Ramos (cell line): ENCODE data around the gene USP9X.
"Not testable (repeated sequence)": the region's sequence is repeated elsewhere in the genome, so short reads cannot be mapped to it uniquely, and the experiment has no call there.

Experiments used
- in situ Hi-C: fragments of 300-500 bp; cut with MboI; formaldehyde crosslinking; loops from one replicate; pipeline ENCODE4 v1.14.3; 2022; ENCODE audit warnings: low sequenced_read_pairs; ENCODE audit not compliant: unreplicated experiment

Gene USP9X

GRCh38 chrX:41121766-41122165, 36.5 kb downstream of the USP9X start:
- in situ Hi-C loops: no loop called here

- in situ Hi-C loops: no loop called here
Observed at GRCh38 chrX:41122664-41123257, 37.5 kb downstream of the USP9X start.

DNA sequence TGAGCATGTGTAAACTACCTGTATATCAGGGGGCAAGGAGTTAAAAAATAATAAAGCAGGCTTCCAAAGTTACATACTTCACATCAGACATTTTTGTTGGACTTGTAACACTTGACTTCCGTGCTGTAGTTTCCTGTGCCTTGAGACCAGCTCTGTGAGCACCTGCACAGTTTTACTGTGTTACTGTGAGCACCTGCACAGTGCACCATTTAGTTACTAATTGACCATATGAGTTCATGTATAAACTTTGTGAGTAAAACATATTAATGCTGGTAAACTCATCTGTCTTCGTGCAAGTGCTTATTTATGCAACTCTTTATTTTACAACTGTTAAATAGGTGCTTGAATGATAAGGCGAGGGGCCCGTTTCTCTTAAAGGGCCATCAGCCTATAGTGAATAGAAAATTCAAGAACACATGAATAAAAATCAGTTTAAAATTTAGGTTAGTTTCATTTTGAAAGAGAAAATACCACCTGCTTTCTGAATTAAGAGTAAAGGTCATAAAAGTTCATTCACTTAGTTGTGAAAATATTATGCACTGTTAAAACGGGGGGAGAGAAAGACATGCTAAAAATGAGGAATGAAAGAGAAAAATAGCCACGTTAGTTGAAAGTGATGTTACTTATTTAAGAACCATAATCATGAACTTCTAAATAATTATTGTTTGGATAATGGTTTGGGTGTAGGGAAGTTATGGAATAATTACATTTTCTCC, 42.4 kb downstream of the USP9X start:
- in situ Hi-C loops: no loop called here

GRCh38 chrX:41128955-41129354, 43.7 kb downstream of the USP9X start:
- in situ Hi-C loops: no loop called here

DNA sequence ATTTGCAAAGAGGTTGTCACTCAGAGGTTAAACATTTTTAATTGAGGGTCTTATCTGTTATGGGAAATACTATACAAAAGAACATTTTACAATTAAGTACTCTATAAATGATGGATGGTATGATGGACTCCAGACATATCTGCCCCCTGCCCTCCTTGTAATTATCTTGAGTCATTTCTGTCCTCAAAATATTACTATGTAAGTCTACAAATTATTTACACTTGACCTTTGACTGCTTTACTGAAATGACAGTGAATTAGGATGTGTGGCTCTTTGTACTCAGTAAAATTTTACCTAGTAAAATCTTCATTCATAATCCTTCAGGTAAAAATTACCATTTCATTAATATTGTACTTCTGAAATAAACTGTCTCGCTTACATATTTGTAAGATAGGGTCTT, 46.5 kb downstream of the USP9X start:
- in situ Hi-C loops: no loop called here

- in situ Hi-C loops: no loop called here
Observed at GRCh38 chrX:41133551-41133950, 48.3 kb downstream of the USP9X start.

DNA sequence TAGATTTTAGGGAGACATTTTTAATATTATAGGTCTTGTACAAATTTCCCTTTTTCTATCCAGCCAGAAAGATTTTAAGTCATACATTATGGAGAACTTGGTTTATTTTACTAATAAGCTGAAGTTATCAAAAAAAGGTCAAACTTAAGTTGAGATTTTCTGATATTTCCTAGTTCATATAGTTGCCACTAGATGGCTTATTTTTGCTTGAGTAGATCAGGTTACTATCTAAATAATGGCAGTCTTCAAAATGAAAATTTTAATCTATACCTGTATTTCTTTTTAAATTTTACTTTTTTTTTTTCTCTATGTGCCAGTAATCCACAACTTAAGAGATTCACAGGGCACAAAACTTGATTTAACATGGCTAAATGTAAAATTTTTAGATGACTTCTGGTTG, 52.3 kb downstream of the USP9X start:
- in situ Hi-C loops: no loop called here

DNA sequence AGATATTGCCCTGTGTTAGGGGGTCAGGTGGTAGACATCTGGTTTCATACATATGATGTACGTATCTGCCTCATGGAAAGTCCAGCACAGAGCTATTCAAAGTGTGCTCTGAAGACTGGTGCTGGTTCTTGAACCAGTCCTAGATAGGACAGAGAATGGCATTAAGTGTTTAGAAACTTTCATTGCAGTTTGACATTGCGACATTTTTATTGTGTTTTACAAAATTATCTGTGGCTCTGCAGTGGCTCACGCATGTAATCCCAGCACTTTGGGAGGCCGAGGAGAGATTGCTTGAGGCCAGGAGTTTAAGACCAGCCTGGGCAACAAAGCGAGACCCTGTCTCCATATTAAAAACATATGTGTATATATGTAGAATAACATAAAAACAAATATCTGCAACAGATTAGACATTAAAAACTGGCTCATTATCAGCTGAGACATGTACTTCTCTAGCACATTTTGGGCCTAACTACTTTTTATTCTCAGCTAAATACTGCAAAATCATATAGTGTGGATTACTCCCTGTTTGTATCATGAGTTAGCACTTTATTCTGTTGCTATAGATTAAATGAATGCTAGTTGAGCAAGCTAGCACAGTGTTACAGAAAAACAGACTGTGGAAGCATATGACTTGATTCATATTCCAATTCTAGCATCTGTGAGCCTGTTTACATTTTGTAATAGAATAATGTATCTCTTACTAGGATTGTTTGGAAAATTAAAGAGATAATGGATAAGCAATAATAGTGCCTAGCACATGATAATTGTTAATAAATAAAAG, 57.1 kb downstream of the USP9X start:
- in situ Hi-C loops: no loop called here

GRCh38 chrX:41144873-41145272, 59.6 kb downstream of the USP9X start:
- in situ Hi-C loops: no loop called here

DNA sequence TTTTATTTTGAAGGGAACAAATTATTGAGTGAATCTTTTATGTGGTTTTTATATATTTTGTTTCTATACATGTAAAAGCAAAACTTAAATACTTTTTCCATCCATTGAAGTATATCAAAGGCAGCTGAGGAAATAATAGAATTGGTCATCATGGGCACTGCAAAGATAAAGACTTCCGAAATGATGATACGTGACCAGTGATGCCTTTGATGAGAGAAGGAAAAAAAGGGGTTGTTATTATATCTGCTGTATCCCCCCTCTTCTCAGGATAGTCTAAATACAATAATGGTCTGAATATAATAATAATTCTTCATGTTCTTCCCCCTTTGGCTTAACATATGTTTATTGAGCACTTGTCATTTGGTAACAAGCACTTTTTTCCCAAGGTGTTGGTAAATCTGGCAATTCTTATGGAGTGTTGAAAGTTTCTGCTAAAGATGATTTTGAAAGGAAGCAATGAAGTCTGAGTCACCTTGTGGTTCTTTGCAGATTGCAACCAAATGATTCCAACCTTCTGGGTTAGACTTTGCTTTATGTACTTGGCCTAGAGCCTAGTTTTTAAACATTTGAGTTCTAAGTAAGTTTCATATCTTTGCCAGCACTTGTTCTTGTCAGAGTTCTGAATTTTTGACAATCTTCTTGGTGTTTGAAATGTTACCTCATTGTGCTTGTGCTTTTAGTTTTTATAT, 60.8 kb downstream of the USP9X start:
- in situ Hi-C loops: no loop called here

GRCh38 chrX:41148553-41148952, 63.3 kb downstream of the USP9X start:
- in situ Hi-C loops: no loop called here

- in situ Hi-C loops: no loop called here
Observed at GRCh38 chrX:41150043-41150442, 64.8 kb downstream of the USP9X start.

DNA sequence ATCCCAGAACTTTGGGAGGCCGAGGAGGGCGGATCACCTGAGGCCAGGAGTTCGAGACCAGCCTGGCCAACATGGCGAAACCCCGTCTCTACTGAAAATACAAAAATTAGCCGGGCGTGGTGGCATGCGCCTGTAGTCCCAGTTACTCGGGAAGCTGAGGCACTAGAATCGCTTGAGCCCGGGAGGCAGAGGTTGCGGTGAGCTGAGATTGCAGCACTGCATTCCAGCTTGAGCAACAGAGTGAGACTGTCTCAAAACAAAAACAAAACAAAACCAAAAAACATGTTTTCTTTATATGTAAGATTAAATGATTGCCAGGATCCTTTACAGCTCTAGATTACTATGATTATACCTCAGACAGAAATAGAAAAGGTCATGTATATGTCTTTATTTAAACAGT, 66.5 kb downstream of the USP9X start:
- in situ Hi-C loops: not testable (repeated sequence)

GRCh38 chrX:41152221-41152620, 67.0 kb downstream of the USP9X start:
- in situ Hi-C loops: no loop called here

GRCh38 chrX:41153448-41153847, 68.2 kb downstream of the USP9X start:
- in situ Hi-C loops: no loop called here

DNA sequence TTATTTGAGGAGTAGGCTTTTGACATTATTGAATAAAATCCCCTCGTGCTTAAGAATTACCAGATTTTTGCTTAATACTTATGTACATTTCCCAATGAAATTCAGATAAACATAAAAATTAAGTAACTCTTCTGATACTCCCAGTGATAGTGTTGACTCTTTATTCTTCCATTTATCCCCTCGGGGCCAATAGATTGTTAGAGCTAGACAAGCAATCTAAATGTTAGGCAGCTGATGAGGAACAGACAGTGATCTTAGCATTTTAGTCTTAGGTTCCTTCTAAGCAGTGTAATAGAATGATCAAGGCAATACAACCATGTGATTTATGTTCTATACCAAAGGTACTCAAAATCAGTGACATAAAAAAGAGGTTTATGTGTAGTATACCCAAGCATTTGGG, 68.7 kb downstream of the USP9X start:
- in situ Hi-C loops: no loop called here

DNA sequence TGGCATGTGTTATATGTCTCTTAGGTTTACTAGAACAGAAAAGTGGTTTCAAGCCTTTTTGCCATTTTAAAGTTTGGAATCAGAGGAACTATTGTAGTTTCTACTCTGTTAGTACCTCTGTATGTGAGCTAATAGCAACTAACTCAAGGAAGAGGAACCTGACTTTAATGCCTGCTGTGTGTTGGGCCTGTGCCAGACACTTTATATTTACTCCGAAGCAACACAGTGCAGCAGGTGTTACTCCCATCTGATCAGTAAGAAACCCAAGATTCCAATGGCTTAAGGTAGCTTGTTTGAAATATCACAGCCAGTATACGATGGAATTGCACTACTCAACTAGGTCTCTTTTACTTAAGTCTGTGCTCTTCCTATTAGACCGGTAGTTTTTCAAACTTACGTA, 79.2 kb downstream of the USP9X start:
- in situ Hi-C loops: no loop called here

DNA sequence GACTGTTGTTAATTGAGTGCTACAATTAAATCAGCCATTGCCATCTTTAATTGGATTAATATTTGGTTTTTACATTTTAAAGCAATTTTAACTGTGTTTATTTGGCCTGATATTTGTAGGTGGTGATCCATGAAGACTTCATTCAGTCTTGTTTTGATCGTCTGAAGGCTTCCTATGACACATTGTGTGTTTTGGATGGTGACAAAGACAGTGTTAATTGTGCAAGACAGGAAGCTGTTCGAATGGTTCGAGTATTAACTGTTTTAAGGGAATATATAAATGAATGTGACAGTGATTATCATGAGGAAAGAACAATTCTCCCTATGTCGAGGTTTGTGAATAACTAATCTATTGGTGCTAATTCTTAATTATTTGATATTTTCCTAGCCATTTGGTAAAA, 82.6 kb downstream of the USP9X start:
- in situ Hi-C loops: no loop called here

DNA sequence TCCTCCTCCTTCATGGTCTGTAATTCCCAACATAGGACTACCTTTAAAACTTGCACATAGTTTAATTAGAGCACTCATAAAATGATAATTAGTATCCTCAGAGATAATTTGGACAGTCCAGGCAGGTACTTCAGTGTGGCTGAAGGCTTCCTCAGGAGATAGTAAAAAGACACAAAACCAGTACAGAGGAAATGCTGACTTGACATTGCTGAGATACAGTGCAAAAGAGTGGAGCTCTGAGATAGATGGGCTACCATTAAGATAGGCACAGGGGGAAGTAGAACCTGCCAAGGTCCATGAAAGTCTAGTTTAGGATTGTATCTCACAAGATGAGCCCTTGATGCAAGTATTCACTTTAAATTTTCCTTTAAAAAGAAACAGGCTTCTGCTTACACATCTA, 91.0 kb downstream of the USP9X start:
- in situ Hi-C loops: no loop called here

DNA sequence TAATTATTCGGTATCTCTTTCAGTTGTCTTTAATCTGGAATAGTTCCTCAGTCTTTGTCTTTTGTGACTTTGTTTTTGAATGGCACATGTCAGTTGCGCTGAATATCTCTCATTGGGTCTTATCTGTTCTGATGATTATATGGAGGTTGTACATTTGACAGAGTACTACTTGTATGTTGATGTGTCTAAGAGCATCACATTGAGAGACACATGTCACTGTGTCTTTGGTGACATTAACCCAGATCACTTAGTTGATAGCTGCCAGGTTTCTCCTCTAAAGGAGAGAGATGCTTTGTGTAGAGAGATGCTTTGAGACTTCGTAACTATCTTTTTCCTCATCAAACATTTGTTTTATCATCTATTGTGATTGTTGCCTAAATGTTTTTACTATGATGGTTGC, 92.1 kb downstream of the USP9X start:
- in situ Hi-C loops: no loop called here

DNA sequence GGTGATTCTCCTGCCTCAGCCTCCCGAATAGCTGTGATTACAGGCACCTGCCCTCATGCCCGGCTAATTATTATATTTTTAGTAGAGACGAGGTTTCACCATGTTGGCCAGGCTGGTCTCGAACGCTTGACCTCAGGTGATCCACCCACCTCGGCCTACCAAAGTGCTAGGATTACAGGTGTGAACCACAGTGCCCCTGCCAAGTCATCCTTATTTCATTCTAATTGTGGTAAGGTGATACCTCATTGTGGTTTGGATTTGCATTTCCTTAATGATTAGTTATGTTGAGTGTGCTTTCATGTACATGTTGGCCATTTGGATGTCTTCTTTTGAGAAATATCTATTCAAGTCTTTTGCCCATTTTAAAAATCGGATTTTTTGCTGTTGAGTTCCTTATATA, 93.0 kb downstream of the USP9X start:
- in situ Hi-C loops: no loop called here
